Measurements from ENCODE around the gene CELA3B.
A peak's percentile ranks its signal among the peaks of the same experiment; 100 is the strongest.
"Not testable (repeated sequence)": the region's sequence is repeated elsewhere in the genome, so short reads cannot be mapped to it uniquely, and the experiment has no call there.

The CELA3B gene, protein sequence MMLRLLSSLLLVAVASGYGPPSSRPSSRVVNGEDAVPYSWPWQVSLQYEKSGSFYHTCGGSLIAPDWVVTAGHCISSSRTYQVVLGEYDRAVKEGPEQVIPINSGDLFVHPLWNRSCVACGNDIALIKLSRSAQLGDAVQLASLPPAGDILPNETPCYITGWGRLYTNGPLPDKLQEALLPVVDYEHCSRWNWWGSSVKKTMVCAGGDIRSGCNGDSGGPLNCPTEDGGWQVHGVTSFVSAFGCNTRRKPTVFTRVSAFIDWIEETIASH

DNA sequence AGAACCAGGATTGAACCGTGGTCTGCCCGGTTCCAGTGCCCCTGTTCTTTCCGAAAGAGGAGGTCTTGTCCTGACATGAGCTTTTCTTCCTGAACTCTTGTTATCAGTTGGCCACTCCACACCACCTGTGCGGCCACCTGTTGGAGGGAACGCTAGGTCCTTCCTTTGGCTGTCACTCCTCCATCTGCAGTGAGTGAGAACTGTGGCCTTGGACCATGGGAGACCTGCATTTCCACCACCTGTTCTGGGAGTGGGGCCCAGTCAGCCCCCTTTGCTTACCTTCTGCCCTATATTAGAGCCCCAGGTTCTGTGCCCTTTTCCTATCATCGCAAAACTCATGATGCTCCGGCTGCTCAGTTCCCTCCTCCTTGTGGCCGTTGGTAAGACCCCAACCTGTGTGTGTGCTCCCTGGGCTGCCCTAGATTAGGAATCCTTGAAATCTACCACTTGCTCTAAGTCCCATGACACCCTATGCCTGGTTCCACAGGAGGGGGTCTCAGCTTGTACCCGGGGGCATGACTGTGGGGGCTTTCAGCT, at the start of gene CELA3B:
TSS of gene CELA3B (plus strand) at position 320 of the 537 bp plus-strand sequence. CDS start at position 338, 18 bp downstream.
- not testable (repeated sequence) for DNase-seq (ENCODE audit: extremely low read depth in 1 of 2, low read depth in 1 of 2)

DNA sequence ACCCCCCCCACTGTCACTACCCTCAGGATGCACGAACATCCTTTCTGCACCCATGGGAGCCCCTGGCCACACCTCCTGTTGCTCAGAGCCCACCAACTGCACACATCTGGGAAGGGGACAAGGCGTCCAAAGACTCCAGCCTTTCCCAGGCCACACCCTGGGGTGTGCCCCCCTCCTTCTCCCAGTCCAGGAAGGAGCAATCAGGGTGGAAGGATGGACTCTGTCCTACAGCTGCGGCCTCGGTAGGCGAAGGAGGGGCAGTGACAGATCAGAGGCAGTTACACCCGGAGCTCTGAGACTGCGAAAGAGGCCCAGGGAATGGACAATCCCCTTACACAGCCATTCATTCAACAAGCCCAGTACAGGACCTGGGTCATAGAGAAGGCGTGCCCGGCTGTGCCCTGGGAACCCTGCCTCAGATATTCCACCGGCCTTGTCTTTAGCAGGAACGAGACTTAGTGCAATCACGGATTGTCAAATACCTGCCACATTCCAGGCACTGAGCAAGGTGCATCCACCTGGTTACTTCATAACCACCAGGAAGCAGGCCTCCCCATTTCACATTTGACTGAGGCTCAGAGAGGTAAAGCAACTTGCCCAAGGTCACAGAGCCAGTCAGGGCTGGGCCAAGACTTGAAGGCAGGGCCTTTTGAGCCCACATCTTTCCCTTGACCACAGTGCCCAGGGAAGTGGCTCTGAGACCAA, 49.1 kb upstream of the CELA3B start:
- DNase-seq (ENCODE audit: extremely low read depth in 1 of 2, low read depth in 1 of 2), result no peak

DNA sequence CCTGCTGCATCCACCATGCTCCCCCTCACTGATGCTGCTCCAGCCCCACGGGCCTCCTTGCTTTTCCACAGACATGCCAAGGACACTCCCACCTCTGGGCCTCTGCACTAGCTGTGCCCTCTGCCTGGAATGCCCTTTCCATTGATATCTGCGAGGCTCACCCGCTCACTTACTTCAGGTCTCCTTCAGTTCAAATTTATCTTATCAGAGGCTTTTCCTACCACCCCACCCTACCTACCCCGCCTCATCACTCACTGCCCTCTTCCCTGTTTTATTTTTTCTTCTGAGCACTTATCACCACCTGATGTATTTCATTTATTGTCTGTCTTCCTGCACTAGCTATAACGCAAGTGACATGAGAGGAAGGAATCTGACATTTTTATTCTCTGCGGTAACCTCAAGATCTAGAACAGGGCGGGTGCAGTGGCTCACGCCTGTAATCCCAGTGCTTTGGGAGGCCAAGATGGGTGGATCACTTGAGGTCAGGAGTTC, 46.7 kb upstream of the CELA3B start:
- no peak for DNase-seq (ENCODE audit: extremely low read depth in 1 of 2, low read depth in 1 of 2)

DNA sequence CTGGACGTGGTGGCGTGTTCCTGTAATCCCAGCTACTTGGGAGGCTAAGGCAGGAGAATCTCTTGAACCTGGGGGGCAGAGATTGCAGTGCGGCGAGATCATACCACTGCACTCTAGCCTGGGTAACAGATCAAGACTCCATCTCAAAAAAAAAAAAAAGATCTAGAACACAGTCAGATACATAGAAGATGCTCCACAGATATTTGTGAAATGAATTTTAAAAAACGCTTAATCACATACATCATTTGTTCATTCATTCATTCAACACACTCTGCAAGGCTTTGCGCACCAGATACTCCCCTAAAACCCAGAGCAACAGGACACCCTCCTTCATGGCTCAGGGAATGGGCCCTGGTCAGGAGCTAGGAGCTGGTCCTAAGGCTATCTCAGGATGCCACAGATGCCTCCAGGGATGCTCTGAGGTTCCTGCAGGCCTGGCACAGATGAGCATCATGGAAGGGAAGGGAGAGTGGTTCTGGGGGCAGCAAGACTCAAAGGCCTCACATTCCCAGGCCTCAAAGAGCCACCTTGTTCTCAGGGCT, 46.1 kb upstream of the CELA3B start:
- DNase-seq (ENCODE audit: extremely low read depth in 1 of 2, low read depth in 1 of 2), result no peak

DNA sequence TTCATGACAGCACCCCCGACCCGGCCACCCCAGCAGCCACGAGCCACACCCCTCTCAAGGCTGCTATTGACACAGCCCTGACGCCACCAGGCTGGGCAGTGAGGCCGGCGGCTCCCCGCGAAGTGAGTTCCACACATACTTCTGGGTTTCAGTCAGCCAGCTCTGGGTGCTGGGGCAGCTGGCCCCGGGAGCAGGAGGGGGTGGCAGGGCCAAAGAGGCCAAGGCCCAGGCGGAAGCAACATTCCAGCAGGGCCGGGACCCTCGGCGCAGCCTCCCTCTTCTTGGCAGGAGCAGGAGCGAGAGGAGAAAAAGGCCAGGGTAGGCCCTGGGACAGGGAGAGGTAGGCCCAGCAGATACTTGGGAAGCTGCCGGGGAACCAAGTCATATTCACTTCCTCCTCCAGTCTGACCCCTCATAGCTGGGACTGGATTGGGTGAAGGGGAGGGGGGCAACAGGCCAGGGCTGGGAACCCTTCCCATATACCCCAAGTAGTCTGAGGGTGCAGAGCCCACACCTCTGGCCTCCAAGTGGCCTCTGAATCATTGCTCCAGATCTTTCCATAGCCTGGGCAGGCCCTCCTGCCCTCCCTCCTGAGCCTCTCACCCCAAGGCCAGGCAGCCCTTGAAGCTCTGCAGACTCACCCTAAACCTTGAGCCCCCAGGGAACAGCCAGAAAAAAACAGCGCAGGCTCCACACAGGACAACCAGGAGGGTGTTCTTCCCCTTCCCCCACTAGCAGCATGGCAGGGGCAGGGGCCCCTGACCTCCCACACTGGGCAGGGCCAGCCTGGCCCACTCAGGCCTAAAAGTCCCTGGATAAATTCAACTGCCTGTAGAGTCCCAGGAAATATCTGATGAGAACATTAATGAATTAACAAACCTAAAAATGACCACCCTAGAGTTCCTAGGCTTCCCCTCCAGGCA, 45.4 kb upstream of the CELA3B start:
- no peak for DNase-seq (ENCODE audit: extremely low read depth in 1 of 2, low read depth in 1 of 2)

DNA sequence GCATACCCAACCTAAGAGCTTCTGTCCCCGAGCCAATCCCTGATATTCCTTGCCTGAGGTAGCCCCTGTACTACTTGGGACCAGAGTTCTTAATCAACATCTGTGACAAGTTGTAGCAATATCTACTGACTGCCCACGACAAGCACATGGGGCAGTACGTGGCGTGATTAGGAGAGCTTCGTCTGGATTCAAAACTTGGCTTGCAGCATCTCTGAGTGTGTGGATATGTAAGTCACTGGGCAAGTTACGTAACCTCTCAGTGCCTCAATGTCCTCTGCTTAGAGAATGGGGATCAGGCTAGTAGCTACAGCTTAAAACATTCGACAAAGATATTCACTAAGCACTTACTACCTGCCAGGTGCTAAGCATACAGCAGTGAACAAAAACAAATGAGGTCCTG, 44.7 kb upstream of the CELA3B start:
- DNase-seq (ENCODE audit: extremely low read depth in 1 of 2, low read depth in 1 of 2), result no peak

DNA sequence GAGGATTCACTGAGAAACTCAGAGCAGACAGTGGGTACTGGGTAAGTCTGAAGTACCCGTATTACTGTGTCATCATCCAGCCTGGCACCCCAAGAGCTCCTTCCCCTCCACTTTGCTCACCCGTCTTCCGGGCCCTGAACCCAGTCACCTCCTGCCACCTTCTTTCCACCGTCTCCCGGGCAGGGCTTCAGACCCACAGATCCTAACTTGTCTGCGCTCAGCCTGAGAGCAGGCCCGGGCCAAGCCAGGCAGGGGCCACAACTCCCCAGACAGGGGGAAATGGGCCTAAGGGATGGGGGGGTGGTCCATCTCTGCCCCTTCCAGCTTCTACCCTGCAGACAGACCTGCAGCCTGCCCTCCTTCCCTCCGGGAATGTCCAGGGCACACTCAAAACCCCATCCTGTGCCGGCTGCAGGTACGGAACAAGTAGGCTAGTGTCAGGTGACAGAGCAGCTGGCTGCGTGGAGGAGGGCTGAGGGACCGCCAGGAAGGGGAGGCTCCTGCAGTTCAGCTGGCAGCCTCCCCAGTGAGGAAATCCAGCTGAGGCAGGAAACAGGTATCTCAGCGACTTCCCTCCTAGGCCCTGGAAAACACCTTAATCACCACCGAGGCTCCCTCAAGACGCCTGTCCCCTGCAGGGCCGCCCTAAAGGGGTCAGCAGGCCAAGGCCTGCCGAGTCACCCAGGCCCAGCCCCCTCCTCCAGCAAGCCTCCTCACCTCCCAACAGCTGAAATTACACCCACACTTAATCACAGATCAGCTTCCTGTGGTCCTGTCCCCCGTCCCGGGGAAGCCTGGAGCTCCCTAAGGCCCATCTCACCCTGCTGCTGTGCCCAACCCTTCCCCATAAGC, 43.2 kb upstream of the CELA3B start:
- DNase-seq (ENCODE audit: extremely low read depth in 1 of 2, low read depth in 1 of 2), result no peak

DNA sequence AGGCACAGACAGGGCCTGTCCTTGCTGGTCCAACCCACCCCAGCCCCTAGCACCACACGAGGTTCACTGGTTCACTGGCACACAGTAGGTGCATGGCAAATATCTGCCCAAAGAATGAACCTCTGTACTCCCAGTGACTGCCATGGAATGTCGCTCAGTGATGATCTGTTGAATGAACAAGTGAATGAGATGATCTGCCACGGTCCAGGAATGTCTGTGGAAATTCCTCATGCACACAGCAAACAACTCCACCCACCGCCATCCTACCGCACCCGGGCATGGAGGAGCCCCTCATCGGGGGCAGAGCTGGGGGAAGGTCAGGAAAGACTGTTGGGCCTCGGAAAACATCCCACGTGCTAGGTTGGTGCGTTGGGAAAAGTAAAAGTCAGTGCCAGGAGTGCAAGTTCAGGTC, 41.4 kb upstream of the CELA3B start:
- no peak for DNase-seq (ENCODE audit: extremely low read depth in 1 of 2, low read depth in 1 of 2)

DNA sequence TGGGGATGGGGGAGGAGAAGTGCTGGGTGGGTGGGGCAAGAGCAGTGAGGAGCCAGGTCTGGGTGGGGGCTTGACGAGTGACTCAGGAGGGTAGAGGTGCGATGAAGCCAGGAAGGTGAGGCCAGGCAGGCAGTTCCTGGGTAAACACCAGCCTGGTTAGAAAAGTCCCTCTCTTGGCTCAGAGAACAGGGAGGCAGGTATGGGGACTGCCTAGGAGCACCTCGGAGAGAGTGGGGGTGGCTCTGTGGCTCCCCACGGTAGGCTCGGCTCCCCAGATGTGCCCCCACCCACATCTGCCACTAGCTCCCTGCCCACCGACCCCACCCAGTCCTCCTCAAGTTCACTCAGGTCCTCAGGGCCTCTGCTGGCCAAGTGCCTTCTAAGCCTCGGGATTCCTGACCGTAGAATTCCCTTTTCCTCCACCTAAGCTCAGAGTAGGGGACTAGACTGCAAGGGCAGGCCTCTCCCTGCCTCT, 40.9 kb upstream of the CELA3B start:
- no peak for DNase-seq (ENCODE audit: extremely low read depth in 1 of 2, low read depth in 1 of 2)

DNA sequence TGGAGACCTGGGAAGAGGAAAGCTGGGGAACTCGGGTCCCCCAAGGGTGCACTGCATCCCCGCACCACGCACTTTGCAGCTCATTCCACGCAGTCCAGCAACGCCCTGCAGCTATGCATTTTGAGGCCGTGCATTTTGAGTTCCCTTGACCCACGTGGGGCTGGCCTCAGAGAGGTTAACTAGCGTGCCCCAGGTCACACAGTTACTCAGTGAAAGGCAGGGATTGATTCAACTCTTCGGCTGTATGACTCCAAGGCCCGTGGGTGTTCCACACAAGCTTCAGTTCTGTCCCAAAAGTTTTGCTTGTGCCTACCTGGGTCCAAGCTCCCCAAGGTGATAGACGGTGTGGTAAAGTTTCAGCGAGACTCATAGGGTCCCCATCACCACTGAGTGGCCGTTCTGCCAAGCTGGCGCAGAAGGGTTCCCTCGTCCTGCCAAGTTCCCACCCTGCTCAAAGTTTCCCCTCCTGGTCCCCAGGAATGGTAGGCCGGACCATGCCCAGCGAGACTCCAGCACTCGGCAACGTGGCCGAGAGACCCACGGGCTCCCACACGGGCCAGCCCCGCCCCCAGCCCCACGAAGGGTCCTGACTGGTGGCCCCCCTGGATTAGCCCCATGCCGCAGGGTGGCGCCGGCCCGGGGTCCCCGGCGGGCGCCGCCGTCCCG, 40.3 kb upstream of the CELA3B start:
- no peak for DNase-seq (ENCODE audit: extremely low read depth in 1 of 2, low read depth in 1 of 2)

DNA sequence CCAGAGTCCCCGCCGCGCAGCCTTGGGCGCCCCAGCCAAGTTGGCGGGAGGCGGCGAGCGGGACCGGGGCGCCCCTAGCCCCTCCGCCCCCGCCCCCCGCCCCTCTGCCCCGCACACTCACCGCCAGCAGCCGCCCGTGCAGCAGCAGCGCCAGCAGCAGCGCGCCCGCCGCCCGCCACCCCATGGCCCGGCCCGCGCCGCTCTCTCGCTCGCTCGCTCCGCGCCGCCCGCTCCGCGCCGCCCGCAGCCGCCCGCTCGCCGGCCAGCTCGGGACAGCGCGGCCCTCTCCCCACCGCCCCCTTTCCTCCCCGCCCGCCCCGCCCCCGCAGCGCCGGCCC, 39.8 kb upstream of the CELA3B start, which contains the start of gene HSPG2:
TSS of gene HSPG2 (minus strand) at position 277 of the 338 bp plus-strand sequence. CDS start at position 184, 93 bp downstream.
- no peak for DNase-seq (ENCODE audit: extremely low read depth in 1 of 2, low read depth in 1 of 2)

DNA sequence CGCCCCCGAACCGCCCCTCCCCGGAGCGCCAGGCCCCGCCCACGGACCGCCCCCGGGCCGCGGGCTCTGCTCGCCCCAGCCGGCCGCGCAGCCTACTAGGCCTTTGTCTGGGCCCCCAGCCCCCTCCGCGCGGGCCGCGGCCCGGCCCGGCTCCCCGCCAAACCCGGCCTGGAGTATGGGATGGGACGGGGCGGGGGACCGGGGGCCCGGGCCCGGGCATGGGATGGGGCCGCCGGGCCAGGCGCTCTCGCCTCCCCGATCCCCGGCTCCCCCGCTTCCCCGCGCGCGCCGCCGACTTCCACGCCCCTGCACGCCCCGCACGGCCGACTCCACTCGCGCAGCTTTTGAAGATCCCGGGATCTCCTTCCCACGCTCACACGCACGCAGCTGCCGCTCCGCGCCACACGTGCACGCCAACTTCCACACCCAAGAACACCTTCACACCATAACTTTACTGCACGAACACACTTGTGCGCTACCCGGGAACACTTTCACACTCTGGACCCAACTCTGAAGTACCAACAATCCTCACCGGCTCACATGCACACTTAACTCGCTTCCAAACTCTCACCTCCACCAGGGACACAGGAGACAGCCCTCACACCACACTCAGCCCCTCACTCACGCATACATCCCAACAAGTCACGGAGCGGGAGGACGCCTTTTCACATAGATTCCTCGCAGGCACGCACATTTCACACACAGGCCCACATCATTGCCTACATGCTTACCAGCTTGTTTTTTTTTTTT, 39.3 kb upstream of the CELA3B start:
- peak in 1 of 2 donors; percentile 13 for DNase-seq (ENCODE audit: extremely low read depth in 1 of 2, low read depth in 1 of 2)

DNA sequence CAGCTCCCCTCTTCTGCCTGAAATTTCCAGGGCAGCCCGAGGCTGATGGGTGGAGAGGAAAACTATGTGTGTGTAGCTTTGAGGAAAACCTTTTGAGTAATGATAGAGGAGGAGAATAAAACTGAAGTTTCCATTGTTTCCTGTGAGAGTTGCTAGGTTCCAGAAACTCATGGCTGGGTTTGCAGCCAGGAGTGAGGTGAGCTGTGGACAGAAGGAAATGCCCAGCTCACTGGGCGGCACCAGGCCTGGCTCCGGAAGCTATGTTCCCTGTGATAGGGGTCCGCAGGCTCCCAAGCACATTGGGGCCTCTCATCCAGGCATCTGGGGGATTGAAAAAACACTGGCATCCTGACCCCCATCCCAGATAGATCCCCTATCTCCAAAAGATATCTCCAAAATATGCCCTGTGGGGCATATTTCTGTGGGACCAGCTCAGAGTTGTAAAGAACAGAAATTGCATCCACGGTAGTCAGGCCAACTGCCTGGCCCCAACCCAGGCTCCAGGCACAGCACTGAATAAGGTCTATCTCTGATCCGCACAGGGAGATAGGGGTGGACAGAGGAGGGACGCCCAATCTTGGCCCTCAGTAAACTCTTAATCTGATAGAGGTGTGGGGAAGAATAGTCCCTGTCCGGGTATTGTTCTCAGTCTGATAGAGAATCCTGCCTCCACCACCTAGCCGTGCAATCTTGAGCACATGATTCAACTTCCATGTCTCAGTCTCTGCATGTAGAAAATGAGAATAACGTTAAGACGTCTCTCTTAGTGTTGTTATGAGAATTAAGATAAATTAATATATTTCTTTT, 37.9 kb upstream of the CELA3B start:
- DNase-seq (ENCODE audit: extremely low read depth in 1 of 2, low read depth in 1 of 2), result no peak

DNA sequence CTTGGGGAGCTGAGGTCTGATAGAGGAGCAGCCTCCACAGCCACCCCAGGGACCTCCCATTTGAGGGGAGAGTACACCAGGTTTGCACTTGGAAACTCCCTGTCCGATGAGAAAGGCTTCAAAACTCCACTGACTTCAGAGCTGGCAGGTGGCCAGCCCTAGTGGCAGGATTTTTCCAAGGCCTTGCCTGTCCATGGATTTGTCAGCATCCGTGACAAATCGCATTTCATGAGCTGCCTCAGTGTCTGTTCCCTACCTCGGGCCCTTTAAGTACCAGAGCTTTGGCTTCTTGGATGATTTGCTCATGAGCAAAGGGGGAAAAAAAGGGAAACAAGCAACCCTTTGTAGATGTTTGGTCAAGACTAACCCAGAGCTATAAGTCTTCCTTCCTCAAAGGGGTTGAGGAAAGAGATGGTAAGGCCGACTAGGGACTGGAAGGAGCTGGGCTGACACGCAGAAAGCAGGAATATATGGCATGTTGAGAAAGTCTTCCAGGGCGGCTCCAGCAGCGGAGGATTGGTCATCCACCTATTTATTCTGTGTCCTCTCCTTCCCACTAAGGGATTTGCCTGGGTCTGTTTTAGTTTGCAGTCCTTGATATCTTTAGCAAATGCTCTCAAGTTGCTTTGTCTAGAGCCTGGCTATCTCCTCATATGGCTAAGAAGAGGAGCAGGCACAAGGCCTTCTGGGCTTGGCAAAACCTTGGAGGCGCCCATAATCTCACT, 37.0 kb upstream of the CELA3B start:
- no peak for DNase-seq (ENCODE audit: extremely low read depth in 1 of 2, low read depth in 1 of 2)

DNA sequence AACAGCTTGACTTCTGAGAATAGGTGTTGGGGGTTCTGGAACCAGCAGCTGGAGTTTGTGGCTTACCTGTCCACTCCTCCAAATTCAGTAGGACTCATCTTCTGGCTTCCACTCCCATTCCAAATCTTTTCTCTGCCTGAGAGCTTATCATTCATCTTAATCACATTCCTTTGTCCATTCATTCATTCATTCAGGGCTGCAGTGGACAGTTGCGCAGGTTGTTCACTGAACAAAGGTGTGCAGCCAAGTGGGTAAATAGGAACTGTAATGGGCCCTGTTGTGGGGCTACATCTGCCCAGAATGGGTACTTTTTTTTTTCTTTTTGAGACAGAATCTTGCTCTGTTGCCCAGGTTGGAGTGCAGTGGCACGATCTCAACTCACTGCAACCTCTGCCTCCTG, 36.3 kb upstream of the CELA3B start:
- no peak for DNase-seq (ENCODE audit: extremely low read depth in 1 of 2, low read depth in 1 of 2)

DNA sequence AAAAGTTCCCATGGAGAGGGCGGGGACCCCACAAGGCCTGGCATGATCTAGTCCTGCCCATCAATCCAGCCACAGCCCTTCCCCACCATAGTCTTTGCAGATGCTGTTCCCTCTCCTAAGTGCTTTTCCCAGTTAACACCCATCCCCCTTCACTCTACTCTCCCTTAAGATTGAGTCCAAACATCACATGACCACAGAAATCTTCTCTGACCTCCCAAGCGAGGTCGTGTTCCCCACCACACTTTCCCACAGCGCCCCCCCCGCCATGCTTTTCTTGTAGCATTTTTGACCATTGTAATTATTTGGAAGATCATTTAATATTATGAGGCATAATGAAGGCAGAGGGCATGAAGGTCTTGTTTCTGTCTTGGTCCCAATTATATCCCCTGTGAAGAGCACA, 35.5 kb upstream of the CELA3B start:
- no peak for DNase-seq (ENCODE audit: extremely low read depth in 1 of 2, low read depth in 1 of 2)

DNA sequence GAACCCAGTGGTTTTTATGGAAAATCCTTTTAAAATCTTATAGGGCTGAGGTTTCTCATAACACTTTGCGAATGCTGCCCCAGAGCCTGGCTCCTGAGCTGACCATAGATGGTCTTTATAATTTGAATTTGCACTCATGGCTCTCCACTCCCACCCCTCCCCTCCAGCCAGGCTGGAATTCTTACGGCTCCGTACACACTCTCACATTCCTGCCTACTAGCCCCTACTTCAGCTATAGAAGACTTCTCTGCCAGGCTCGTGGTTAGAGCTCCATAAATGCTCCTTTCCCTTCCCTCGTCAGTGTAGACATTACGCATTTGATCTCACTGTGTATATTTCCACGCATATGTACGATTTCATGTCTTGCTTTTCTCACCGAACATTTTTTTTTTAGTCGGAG, 34.4 kb upstream of the CELA3B start:
- DNase-seq (ENCODE audit: extremely low read depth in 1 of 2, low read depth in 1 of 2), result no peak
